Sigmoid colon (tissue), 7 donors: Measurements from ENCODE around the gene TBC1D22A. TPM values are rescaled to one million over a fixed set of nuclear protein-coding genes. Genes with fewer than 3 reads are reported as not detected.

Source experiments
- DNase-seq: peaks from one replicate; pipeline ENCODE4 v3.0.0-alpha.2; 2019
- H3K27ac ChIP-seq, 4 donors: fragments of 200-600 bp; sonication (generic); one replicate each; pipeline ENCODE4 v1.5.1; 2016 to 2019; ENCODE audit warnings: mild to moderate bottlenecking in 1 of 4
- H3K27me3 ChIP-seq, 3 donors: fragments of 200-600 bp; sonication (generic); one replicate each; pipeline ENCODE4 v1.5.1; 2019; ENCODE audit warnings: mild to moderate bottlenecking in 1 of 3
- H3K36me3 ChIP-seq, 4 donors: fragments of 200-600 bp; sonication (generic); one replicate each; pipeline ENCODE4 v1.5.1; 2016 to 2019
- H3K4me1 ChIP-seq, 4 donors: fragments of 200-600 bp; sonication (generic); one replicate each; pipeline ENCODE4 v1.5.1; 2017 to 2019
- H3K4me3 ChIP-seq, 4 donors: fragments of 200-600 bp; sonication (generic); one replicate each; pipeline ENCODE4 v1.5.1; 2017 to 2019; ENCODE audit warnings: mild to moderate bottlenecking in 2 of 4, moderate library complexity in 1 of 4
- H3K9me3 ChIP-seq, 4 donors: fragments of 200-600 bp in 3 of 4; sonication (generic) in 3 of 4; one replicate each; pipeline versions ENCODE4 v1.5.1 to v1.6.1; 2013 to 2019
- EP300 ChIP-seq, 4 donors: sonication (generic); formaldehyde crosslinking; IDR thresholded peaks; one replicate each; pipeline ENCODE4 v1.6.1; 2017; ENCODE audit warnings: antibody characterized with exemption in 4 of 4
- POLR2A ChIP-seq, 2 donors: fragments of 450-650 bp; IDR thresholded peaks; one replicate each; pipeline ENCODE4 v1.6.1; 2016; ENCODE audit warnings: antibody characterized with exemption in 2 of 2, mild to moderate bottlenecking in 2 of 2, moderate library complexity in 2 of 2
- POLR2AphosphoS5 ChIP-seq, 4 donors: sonication (generic); formaldehyde crosslinking; IDR thresholded peaks; one replicate each; pipeline ENCODE4 v1.6.1; 2017; ENCODE audit warnings: antibody characterized with exemption in 4 of 4
- WGBS, 2 donors: extraction: QIAGEN DNeasy Blood & Tissue Kit; methylation state at CpG; one replicate each; pipeline ENCODE4 v1.1.7; 2013; 5-methylcytosine and 5-hydroxymethylcytosine counted together
- intact Hi-C: fragments of 100-400 bp; cut with DNase I; formaldehyde crosslinking; loops from one replicate; pipeline ENCODE4 v1.15.1; 2023
- polyA plus RNA-seq, 3 donors: library from polyadenylated mRNA; stranded (reverse); fragments of 200-250 nt; gene quantifications; one replicate each; pipeline ENCODE4 v1.2.3, GENCODE V29; 2013
- total RNA-seq, 4 donors: library from RNA; depleted of rRNA; stranded (reverse); fragments of >200 nt; gene quantifications; one replicate each; pipeline ENCODE4 v1.1.0, GENCODE V29; 2016
- TF ChIP-seq, protein P1 (sequence below), 4 experiments: fragments of 450-650 bp in 3 of 4; fragments of 200-600 bp in 1 of 4; IDR thresholded peaks; one replicate each; pipeline ENCODE4 v1.5.1; 2016 to 2019; ENCODE audit warnings: antibody characterized with exemption in 4 of 4, mild to moderate bottlenecking in 3 of 4, moderate library complexity in 2 of 4
- donor health status: healthy with polysubstance abuse.
- donor health status: Bipolar disorder and iron deficiency.
- donor health status: healthy.

Gene TBC1D22A
- total and polyA plus RNA-seq, 7 donors, result 13.6 to 34.6 (median 14.3) TPM

- Histone ChIP-seq H3K4me3 (no peak overlapping the region), H3K27me3 (peaks cover 0 to 3% (median 0%) of the 10 kb centered on the region in 3 donors), H3K27ac (no peak overlapping the region), H3K9me3 (no peaks in the 10 kb centered on the region), H3K36me3 (no peaks in the 10 kb centered on the region), H3K4me1 (peaks cover 0 to 20% (median 18%) of the 10 kb centered on the region in 4 donors)
- WGBS, 2 donors, result 43 to 78% methylated on average over 6 of the region's 6 CpGs
- intact Hi-C loops, result no loop called here
- DNase-seq, result no peak
- TF ChIP-seq POLR2AphosphoS5 (IDR thresholded peaks at IDR 0.05), result no peak
- TF ChIP-seq POLR2A (IDR thresholded peaks at IDR 0.05), result no peak
- no peak for TF ChIP-seq EP300 (IDR thresholded peaks at IDR 0.05)
- TF ChIP-seq, protein P1, sequence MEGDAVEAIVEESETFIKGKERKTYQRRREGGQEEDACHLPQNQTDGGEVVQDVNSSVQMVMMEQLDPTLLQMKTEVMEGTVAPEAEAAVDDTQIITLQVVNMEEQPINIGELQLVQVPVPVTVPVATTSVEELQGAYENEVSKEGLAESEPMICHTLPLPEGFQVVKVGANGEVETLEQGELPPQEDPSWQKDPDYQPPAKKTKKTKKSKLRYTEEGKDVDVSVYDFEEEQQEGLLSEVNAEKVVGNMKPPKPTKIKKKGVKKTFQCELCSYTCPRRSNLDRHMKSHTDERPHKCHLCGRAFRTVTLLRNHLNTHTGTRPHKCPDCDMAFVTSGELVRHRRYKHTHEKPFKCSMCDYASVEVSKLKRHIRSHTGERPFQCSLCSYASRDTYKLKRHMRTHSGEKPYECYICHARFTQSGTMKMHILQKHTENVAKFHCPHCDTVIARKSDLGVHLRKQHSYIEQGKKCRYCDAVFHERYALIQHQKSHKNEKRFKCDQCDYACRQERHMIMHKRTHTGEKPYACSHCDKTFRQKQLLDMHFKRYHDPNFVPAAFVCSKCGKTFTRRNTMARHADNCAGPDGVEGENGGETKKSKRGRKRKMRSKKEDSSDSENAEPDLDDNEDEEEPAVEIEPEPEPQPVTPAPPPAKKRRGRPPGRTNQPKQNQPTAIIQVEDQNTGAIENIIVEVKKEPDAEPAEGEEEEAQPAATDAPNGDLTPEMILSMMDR (IDR thresholded peaks at IDR 0.05), result no peak
These were observed 17.9 kb upstream of the TBC1D22A start for GRCh38 chr22:46744581-46744980.

DNA sequence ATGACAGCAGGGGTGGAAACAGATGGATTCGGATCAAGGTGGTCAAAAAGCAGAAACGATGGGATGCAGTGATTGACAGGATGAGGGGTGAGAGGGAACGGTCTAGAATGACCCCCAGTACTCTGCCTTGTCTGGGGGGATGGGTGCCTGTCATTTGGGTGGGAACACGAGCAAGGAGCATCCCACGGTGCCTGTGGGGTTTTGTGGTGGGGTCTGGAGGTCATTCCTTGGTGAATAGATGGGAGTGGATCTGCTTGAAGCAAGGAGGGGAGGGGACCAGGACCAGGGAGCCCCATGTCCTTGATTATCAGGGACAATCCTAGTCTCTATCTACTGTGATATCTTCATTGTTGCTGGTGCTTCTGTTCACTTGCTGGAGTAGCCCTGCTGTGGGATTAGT is 16.3 kb upstream of the TBC1D22A start:
- whole genome bisulfite sequencing, 2 donors, result 87 to 89% methylated on average over 5 of the region's 5 CpGs
- intact Hi-C loops, result no loop called here
- peaks cover 0 to 3% (median 0%) of the 10 kb centered on the region in 3 donors for H3K27me3 ChIP-seq
- no peak overlapping the region for H3K27ac ChIP-seq
- DNase-seq, result no peak
- H3K9me3 ChIP-seq, result no peaks in the 10 kb centered on the region
- peaks cover 0 to 33% (median 22%) of the 10 kb centered on the region in 4 donors for H3K4me1 ChIP-seq
- TF ChIP-seq POLR2AphosphoS5 (IDR thresholded peaks at IDR 0.05), result no peak
- TF ChIP-seq, protein P1 (IDR thresholded peaks at IDR 0.05), result no peak
- no peak for TF ChIP-seq POLR2A (IDR thresholded peaks at IDR 0.05)
- no peak for TF ChIP-seq EP300 (IDR thresholded peaks at IDR 0.05)
- H3K4me3 ChIP-seq, result no peak overlapping the region
- H3K36me3 ChIP-seq, result no peaks in the 10 kb centered on the region

GRCh38 chr22:46746620-46747019 is 15.8 kb upstream of the TBC1D22A start:
- no peak overlapping the region for H3K27ac ChIP-seq
- DNase-seq, result no peak
- WGBS, 2 donors, result 90 to 93% methylated on average over 11 of the region's 11 CpGs
- TF ChIP-seq, protein P1 (IDR thresholded peaks at IDR 0.05), result no peak
- no peak for TF ChIP-seq POLR2AphosphoS5 (IDR thresholded peaks at IDR 0.05)
- TF ChIP-seq POLR2A (IDR thresholded peaks at IDR 0.05), result no peak
- TF ChIP-seq EP300 (IDR thresholded peaks at IDR 0.05), result no peak
- no peak overlapping the region for H3K4me3 ChIP-seq
- intact Hi-C loops, result no loop called here
- H3K27me3 ChIP-seq, result peaks cover 0 to 3% (median 0%) of the 10 kb centered on the region in 3 donors
- peaks cover 0 to 37% (median 22%) of the 10 kb centered on the region in 4 donors for H3K4me1 ChIP-seq
- no peaks in the 10 kb centered on the region for H3K36me3 ChIP-seq
- no peaks in the 10 kb centered on the region for H3K9me3 ChIP-seq

- no peaks in the 10 kb centered on the region for H3K36me3 ChIP-seq
- no peak overlapping the region for H3K27ac ChIP-seq
- intact Hi-C loops, result no loop called here
- H3K4me3 ChIP-seq, result no peak overlapping the region
- TF ChIP-seq EP300 (IDR thresholded peaks at IDR 0.05) (no peak), POLR2AphosphoS5 (IDR thresholded peaks at IDR 0.05) (no peak), POLR2A (IDR thresholded peaks at IDR 0.05) (no peak)
- TF ChIP-seq, protein P1 (IDR thresholded peaks at IDR 0.05), result no peak
- no peak for DNase-seq
- peaks cover 0 to 40% (median 22%) of the 10 kb centered on the region in 4 donors for H3K4me1 ChIP-seq
- 50 to 80% methylated on average over 8 of the region's 8 CpGs for WGBS, 2 donors
- H3K27me3 ChIP-seq, result peaks cover 0 to 3% (median 0%) of the 10 kb centered on the region in 3 donors
- H3K9me3 ChIP-seq, result no peaks in the 10 kb centered on the region
These were observed 14.8 kb upstream of the TBC1D22A start for GRCh38 chr22:46747646-46748045.
